GM12878 (cell line): ENCODE measurements around the gene HBB. TPM values are rescaled to one million over a fixed set of nuclear protein-coding genes. Genes with fewer than 3 reads are reported as not detected.

Source experiments
- ATAC-seq: fragments of 200-7000 bp; cut with Tn5 transposase; 3 replicates; pipeline ENCODE4 v1.9.1; 2020; ENCODE audit warnings: mild to moderate bottlenecking, moderate library complexity
- BruUV-seq: library from RNA; stranded (reverse); fragments of 400-500 nt; replicated peaks from 2 replicates; lab custom pipeline; 2021; lab: Mats Ljungman, UMichigan
- CTCF ChIA-PET: fragments of 300-600 bp; sonication (Branson Sonifier 250); formaldehyde crosslinking; extraction: SDS; loops from one replicate; lab custom pipeline; 2021; ENCODE audit warnings: inconsistent platforms; lab: Yijun Ruan, JAX
- POLR2A ChIA-PET: fragments of 350-600 bp; formaldehyde crosslinking; extraction: SDS; loops from one replicate; lab custom pipeline; 2021; ENCODE audit warnings: inconsistent platforms; lab: Charles Lee
- RAD21 ChIA-PET: fragments of 300-600 bp; sonication (Branson Sonifier 250); formaldehyde crosslinking; loops from one replicate; lab custom pipeline; 2023; ENCODE audit warnings: antibody characterized with exemption; ENCODE audit not compliant: unreplicated experiment; lab: Charles Lee
- SMC1A ChIA-PET: fragments of 300-600 bp; sonication (Branson Sonifier 250); formaldehyde crosslinking; loops from one replicate; lab custom pipeline; 2023; ENCODE audit not compliant: unreplicated experiment, uncharacterized antibody; lab: Charles Lee
- DNase-seq: peaks from one replicate; pipeline ENCODE4 v3.0.0-alpha.2; 2011; ENCODE audit warnings: low read depth, low spot score
- FAIRE-seq: peaks from 3 replicates; lab custom pipeline; 2011; peaks lifted over from hg19 to GRCh38; lab: Jason Lieb, UNC
- H2AFZ ChIP-seq: 2 replicates; pipeline ENCODE4 v1.6.0; 2011; ENCODE audit warnings: low read depth, low read length, control low read depth; ENCODE audit not compliant: control insufficient read depth
- H3K27ac ChIP-seq: 2 replicates; pipeline ENCODE4 v1.5.1; 2011; ENCODE audit warnings: control low read depth; ENCODE audit not compliant: control insufficient read depth, insufficient read depth
- H3K27me3 ChIP-seq, 2 experiments: replicated peaks in 1 of 2; 2 replicates each; pipeline versions ENCODE4 v1.6.0 to v1.6.1; 2011; ENCODE audit warnings: low read length in 1 of 2; ENCODE audit not compliant: control insufficient read depth in 2 of 2, insufficient read depth in 2 of 2
- H3K36me3 ChIP-seq, 2 experiments: 2 replicates each; pipeline ENCODE4 v1.5.1; 2011; ENCODE audit warnings: low read length in 1 of 2; ENCODE audit not compliant: control insufficient read depth in 2 of 2, insufficient read depth in 2 of 2
- H3K4me1 ChIP-seq: 2 replicates; pipeline ENCODE4 v1.6.1; 2011; ENCODE audit warnings: mild to moderate bottlenecking, low read length, moderate library complexity, mixed read lengths; ENCODE audit not compliant: control insufficient read depth, insufficient read depth
- H3K4me2 ChIP-seq: 2 replicates; pipeline ENCODE4 v1.6.0; 2011; ENCODE audit warnings: control low read depth; ENCODE audit not compliant: control insufficient read depth, insufficient read depth
- H3K4me3 ChIP-seq: fragments of 200-600 bp; sonication (generic); 2 replicates; pipeline ENCODE4 v1.5.1; 2016
- H3K79me2 ChIP-seq: 2 replicates; pipeline ENCODE4 v1.6.0; 2011; ENCODE audit warnings: low read length; ENCODE audit not compliant: control insufficient read depth, insufficient read depth
- H3K9ac ChIP-seq: 2 replicates; pipeline ENCODE4 v1.8.0; 2011; ENCODE audit warnings: low read length, control low read depth, mixed read lengths; ENCODE audit not compliant: control insufficient read depth, insufficient read depth
- H3K9me3 ChIP-seq: replicated peaks from 3 replicates; pipeline ENCODE4 v1.5.1; 2011; ENCODE audit warnings: mild to moderate bottlenecking, low read length; ENCODE audit not compliant: control insufficient read depth, insufficient read depth
- H4K20me1 ChIP-seq: 2 replicates; pipeline ENCODE4 v1.6.0; 2011; ENCODE audit not compliant: control insufficient read depth, insufficient read depth
- BMI1 ChIP-seq: fragments of 450-650 bp; IDR thresholded peaks from 2 replicates; pipeline ENCODE4 v1.6.1; 2016; ENCODE audit warnings: mild to moderate bottlenecking, moderate library complexity, borderline replicate concordance
- CBFB ChIP-seq: IDR thresholded peaks from 2 replicates; pipeline ENCODE4 v1.6.1; 2016; ENCODE audit warnings: antibody characterized with exemption, low read depth
- CBX5 ChIP-seq: sonication (generic); IDR thresholded peaks from 2 replicates; pipeline ENCODE4 v1.6.1; 2016; ENCODE audit warnings: low read depth, moderate library complexity, mild to moderate bottlenecking, inconsistent platforms
- CREB1 ChIP-seq: IDR thresholded peaks from 2 replicates; pipeline ENCODE4 v1.6.1; 2012; ENCODE audit warnings: low read depth, mild to moderate bottlenecking, inconsistent platforms
- CTCF ChIP-seq, 3 experiments: IDR thresholded peaks in 2 of 3; conservative IDR thresholded peaks in 1 of 3; 2 replicates each; pipeline ENCODE4 v1.5.1; 2011; ENCODE audit warnings: low read depth in 3 of 3, low read length in 3 of 3, mild to moderate bottlenecking in 3 of 3, control low read depth in 2 of 3, moderate library complexity in 2 of 3, inconsistent platforms in 1 of 3, mixed read lengths in 1 of 3; ENCODE audit not compliant: control insufficient read depth in 2 of 3, insufficient read depth in 1 of 3; ENCODE audit errors: extremely low read depth in 1 of 3
- GABPA ChIP-seq: IDR thresholded peaks from 2 replicates; pipeline ENCODE4 v1.6.1; 2014; ENCODE audit warnings: antibody characterized with exemption, low read depth, mild to moderate bottlenecking, inconsistent platforms
- HDAC6 ChIP-seq: fragments of 200-600 bp; sonication (generic); IDR thresholded peaks from one replicate; pipeline ENCODE4 v1.8.0; 2017; ENCODE audit warnings: antibody characterized with exemption; ENCODE audit not compliant: unreplicated experiment
- JUNB ChIP-seq: IDR thresholded peaks from 2 replicates; pipeline ENCODE4 v1.6.1; 2016; ENCODE audit warnings: antibody characterized with exemption, mild to moderate bottlenecking
- KLF5 ChIP-seq: fragments of 450-650 bp; IDR thresholded peaks from 2 replicates; pipeline ENCODE4 v1.6.1; 2014; ENCODE audit warnings: mild to moderate bottlenecking; ENCODE audit not compliant: partially characterized antibody
- NFXL1 ChIP-seq: fragments of 450-650 bp; IDR thresholded peaks from 2 replicates; pipeline ENCODE4 v1.6.1; 2017; ENCODE audit warnings: antibody characterized with exemption, mild to moderate bottlenecking, borderline replicate concordance
- RAD51 ChIP-seq: fragments of 450-650 bp; IDR thresholded peaks from 2 replicates; pipeline ENCODE4 v1.6.1; 2016; ENCODE audit warnings: moderate library complexity, mild to moderate bottlenecking, inconsistent platforms
- RBBP5 ChIP-seq: fragments of 200-600 bp; sonication (generic); conservative IDR thresholded peaks from 2 replicates; pipeline ENCODE4 v1.6.1; 2016
- SMARCA5 ChIP-seq: fragments of 450-650 bp; IDR thresholded peaks from 2 replicates; pipeline ENCODE4 v1.6.1; 2017; ENCODE audit warnings: mild to moderate bottlenecking
- STAT1 ChIP-seq: fragments of 450-650 bp; conservative IDR thresholded peaks from 2 replicates; pipeline ENCODE4 v1.6.1; 2014; ENCODE audit warnings: antibody characterized with exemption, mild to moderate bottlenecking
- TARDBP ChIP-seq: IDR thresholded peaks from 2 replicates; pipeline ENCODE4 v1.6.1; 2016; ENCODE audit warnings: borderline replicate concordance
- ZNF24 ChIP-seq: fragments of 450-650 bp; IDR thresholded peaks from 2 replicates; pipeline ENCODE4 v1.6.1; 2017; ENCODE audit warnings: antibody characterized with exemption, mild to moderate bottlenecking
- WGBS: methylation state at CpG from one replicate; pipeline ENCODE4 v1.1.6; 2016; ENCODE audit warnings: low lambda C conversion rate; ENCODE audit not compliant: insufficient replicate concordance, insufficient coverage; ENCODE audit errors: missing lambda C conversion rate; 5-methylcytosine and 5-hydroxymethylcytosine counted together
- in situ Hi-C: fragments of 300-500 bp; cut with MboI; formaldehyde crosslinking; loops from 9 replicates; pipeline ENCODE4 v1.14.3; 2018; ENCODE audit warnings: mixed read lengths
- intact Hi-C: fragments of 100-400 bp; cut with micrococcal nuclease; formaldehyde crosslinking; loops from one replicate; pipeline ENCODE4 v1.14.2; 2022; ENCODE audit not compliant: unreplicated experiment
- polyA plus RNA-seq, 11 experiments: library from polyadenylated mRNA; depleted of rRNA in 4 of 11; unstranded in 6 of 11; stranded (reverse) in 5 of 11; fragments of >200 nt; fragmentation: Nextera tagmentation in 4 of 11; fragmentation: Illumina TruSeq in 1 of 11; extraction: Ambion mirVana in 4 of 11; extraction: Trizol in 1 of 11; gene quantifications; 1 replicate in 1 of 11; 2 replicates in 10 of 11; pipeline versions ENCODE4 v1.2.1 to v1.2.3, GENCODE V29; 2011 to 2016; ENCODE audit warnings: inconsistent platforms in 2 of 11, missing spikeins in 2 of 11, low read depth in 1 of 11
- total RNA-seq, 4 experiments: library from RNA; depleted of rRNA in 3 of 4; stranded (reverse); fragments of >200 nt in 3 of 4; fragmentation: Illumina TruSeq in 1 of 4; extraction: Trizol in 1 of 4; gene quantifications; 2 replicates each; pipeline versions ENCODE4 v1.2.1 to v1.2.3, GENCODE V29; 2013 to 2021

Gene HBB
- total and polyA plus RNA-seq, 10 of the 15 experiments (the other 5 are each of a cell fraction or from before 2014, with no cell fraction given), result 0.36 TPM; not detected in 9

GRCh38 chr11:5223686-5224085 lies 3.2 kb downstream of the HBB start:
- ChIA-PET RAD21 (no interaction called here), POLR2A (no interaction called here), SMC1A (no interaction called here), CTCF (no interaction called here)
- in situ Hi-C loops, result no loop called here
- Histone ChIP-seq H3K9me3 (no peaks in the 10 kb centered on the region), H3K9ac (no peak overlapping the region), H3K36me3 (no peaks in the 10 kb centered on the region), H3K27me3 (no peaks in the 10 kb centered on the region), H3K79me2 (no peaks in the 10 kb centered on the region), H3K4me3 (no peak overlapping the region), H3K27ac (no peak overlapping the region), H3K4me1 (no peaks in the 10 kb centered on the region), H4K20me1 (no peaks in the 10 kb centered on the region), H3K4me2 (no peak overlapping the region), H2AFZ (no peak overlapping the region)
- ATAC-seq (no peak), DNase-seq (no peak), FAIRE-seq (no peak)
- intact Hi-C loops, result no loop called here
- 0% methylated on average over 1 of the region's 1 CpG for WGBS
- no peak for TF ChIP-seq JUNB
- BruUV-seq, result no TSS peak

- H3K27me3 ChIP-seq, result no peaks in the 10 kb centered on the region
- RAD21 ChIA-PET, result no interaction called here
- no peaks in the 10 kb centered on the region for H3K9me3 ChIP-seq
- no peak for DNase-seq
- intact Hi-C loops, result no loop called here
- WGBS, result 41% methylated on average over 6 of the region's 6 CpGs
- H3K4me3 ChIP-seq, result no peak overlapping the region
- in situ Hi-C loops, result no loop called here
- no peak overlapping the region for H3K27ac ChIP-seq
- no peaks in the 10 kb centered on the region for H3K79me2 ChIP-seq
- H2AFZ ChIP-seq, result no peak overlapping the region
- SMC1A ChIA-PET, result no interaction called here
- no peaks in the 10 kb centered on the region for H3K4me1 ChIP-seq
- no peaks in the 10 kb centered on the region for H3K36me3 ChIP-seq
- CTCF ChIA-PET, result no interaction called here
- ATAC-seq, result no peak
- no peaks in the 10 kb centered on the region for H4K20me1 ChIP-seq
- no peak overlapping the region for H3K9ac ChIP-seq
- H3K4me2 ChIP-seq, result no peak overlapping the region
- FAIRE-seq, result no peak
- POLR2A ChIA-PET, result no interaction called here
- BruUV-seq, result no TSS peak
- TF ChIP-seq SMARCA5 (no peak), KLF5 (no peak), HDAC6 (no peak), CBX5 (no peak), CBFB (no peak), STAT1 (no peak), NFXL1 (no peak), TARDBP (no peak), CTCF (IDR thresholded peaks at IDR 0.05 in 2 of 3, conservative IDR thresholded peaks at IDR 0.05 in 1 of 3; ENCODE audit: control insufficient read depth in 2 of 3, extremely low read depth in 1 of 3, insufficient read depth in 1 of 3, low read depth in 3 of 3, low read length in 3 of 3) (no peak), RBBP5 (no peak), BMI1 (no peak), CREB1 (no peak), ZNF24 (no peak), RAD51 (no peak), GABPA (no peak)
Measured at GRCh38 chr11:5223146-5223545, 3.7 kb downstream of the HBB start.
